IMR-90 (cell line): ENCODE measurements around the gene TMX3. TPM values are rescaled to one million over a fixed set of nuclear protein-coding genes. Genes with fewer than 3 reads are reported as not detected.

Experiments used
- ATAC-seq: fragments of 200-7000 bp; cut with Tn5 transposase; 2 replicates; pipeline ENCODE4 v1.9.1; 2020; ENCODE audit warnings: low read depth, mild to moderate bottlenecking, moderate library complexity
- BruUV-seq: library from RNA; stranded (reverse); fragments of 400-500 nt; replicated peaks from 2 replicates; lab custom pipeline; 2021; lab: Mats Ljungman, UMichigan
- CTCF ChIA-PET: fragments of 300-600 bp; formaldehyde crosslinking; extraction: SDS; loops from one replicate; lab custom pipeline; 2021; ENCODE audit warnings: antibody characterized with exemption; lab: Yijun Ruan, JAX
- POLR2A ChIA-PET: fragments of 300-600 bp; sonication (Branson Sonifier 250); formaldehyde crosslinking; loops from one replicate; lab custom pipeline; 2022; ENCODE audit warnings: antibody characterized with exemption; ENCODE audit not compliant: unreplicated experiment; lab: Charles Lee
- DNase-seq: peaks from one replicate; pipeline ENCODE4 v3.0.0; 2013
- H2AFZ ChIP-seq: replicated peaks from 2 replicates; pipeline ENCODE3; 2013; ENCODE audit warnings: low read length, mild to moderate bottlenecking; ENCODE audit not compliant: poor library complexity
- H2AK5ac ChIP-seq: 2 replicates; pipeline ENCODE4 v1.6.1; 2013; ENCODE audit warnings: low read depth, low read length, inconsistent platforms
- H2AK9ac ChIP-seq: replicated peaks from 2 replicates; pipeline ENCODE3; 2013; ENCODE audit warnings: mild to moderate bottlenecking, low read depth, low read length, moderate library complexity; ENCODE audit not compliant: poor library complexity
- H2BK120ac ChIP-seq: 2 replicates; pipeline ENCODE4 v1.6.1; 2013; ENCODE audit warnings: low read depth, low read length, inconsistent platforms
- H2BK15ac ChIP-seq: 3 replicates; pipeline ENCODE4 v1.6.1; 2013; ENCODE audit warnings: low read depth, low read length, inconsistent platforms
- H2BK20ac ChIP-seq: 2 replicates; pipeline ENCODE4 v1.6.1; 2013; ENCODE audit warnings: low read depth, mild to moderate bottlenecking, inconsistent platforms, low read length, moderate library complexity
- H2BK5ac ChIP-seq: 2 replicates; pipeline ENCODE4 v1.6.1; 2013; ENCODE audit warnings: mild to moderate bottlenecking, low read depth, low read length, inconsistent platforms; ENCODE audit not compliant: poor library complexity, severe bottlenecking
- H3K14ac ChIP-seq: replicated peaks from 2 replicates; pipeline ENCODE4 v1.6.1; 2013; ENCODE audit warnings: low read depth, low read length, inconsistent platforms
- H3K18ac ChIP-seq: 2 replicates; pipeline ENCODE4 v1.6.1; 2013; ENCODE audit warnings: low read depth, low read length, control low read depth
- H3K23ac ChIP-seq: 2 replicates; pipeline ENCODE4 v1.6.1; 2013; ENCODE audit warnings: low read depth, low read length, inconsistent platforms
- H3K27ac ChIP-seq: 2 replicates; pipeline ENCODE4 v1.5.1; 2013; ENCODE audit warnings: mild to moderate bottlenecking, control low read depth, low read length; ENCODE audit not compliant: insufficient read depth
- H3K27me3 ChIP-seq: 2 replicates; pipeline ENCODE4 v1.6.1; 2013; ENCODE audit warnings: low read length; ENCODE audit not compliant: control insufficient read depth, insufficient read depth
- H3K36me3 ChIP-seq: 2 replicates; pipeline ENCODE4 v1.6.1; 2013; ENCODE audit warnings: low read length, mixed read lengths; ENCODE audit not compliant: control insufficient read depth, insufficient read depth
- H3K4ac ChIP-seq: 2 replicates; pipeline ENCODE4 v1.6.1; 2013; ENCODE audit warnings: low read depth, low read length, inconsistent platforms
- H3K4me1 ChIP-seq: 2 replicates; pipeline ENCODE4 v1.6.1; 2013; ENCODE audit warnings: low read length, mixed read lengths; ENCODE audit not compliant: control insufficient read depth, insufficient read depth
- H3K4me2 ChIP-seq: 2 replicates; pipeline ENCODE4 v1.6.1; 2013; ENCODE audit warnings: low read depth, mild to moderate bottlenecking, control low read depth, low read length, moderate library complexity
- H3K4me3 ChIP-seq: 2 replicates; pipeline ENCODE4 v1.5.1; 2013; ENCODE audit warnings: low read depth, mild to moderate bottlenecking, control low read depth, low read length, moderate library complexity; ENCODE audit not compliant: insufficient read depth
- H3K56ac ChIP-seq: 2 replicates; pipeline ENCODE4 v1.6.1; 2013; ENCODE audit warnings: low read length, inconsistent platforms; ENCODE audit not compliant: insufficient read depth; ENCODE audit errors: extremely low read depth
- H3K79me1 ChIP-seq, 2 experiments: 2 replicates each; pipeline ENCODE4 v1.6.1; 2013; ENCODE audit warnings: low read length in 2 of 2, inconsistent platforms in 1 of 2, low read depth in 1 of 2
- H3K9ac ChIP-seq: 2 replicates; pipeline ENCODE4 v1.6.1; 2013; ENCODE audit warnings: low read depth, low read length, control low read depth
- H3K9me1 ChIP-seq: 2 replicates; pipeline ENCODE4 v1.6.1; 2013; ENCODE audit warnings: low read length, inconsistent platforms; ENCODE audit not compliant: insufficient read depth
- H3K9me3 ChIP-seq: 2 replicates; pipeline ENCODE4 v1.6.1; 2013; ENCODE audit warnings: low read length; ENCODE audit not compliant: control insufficient read depth, insufficient read depth
- H4K20me1 ChIP-seq: 2 replicates; pipeline ENCODE4 v1.6.1; 2013; ENCODE audit warnings: low read length, inconsistent platforms; ENCODE audit not compliant: insufficient read depth
- H4K5ac ChIP-seq: 2 replicates; pipeline ENCODE4 v1.6.1; 2013; ENCODE audit warnings: mild to moderate bottlenecking, low read depth, low read length, control low read depth
- H4K8ac ChIP-seq, 2 experiments: 2 replicates each; pipeline ENCODE4 v1.6.1; 2013; ENCODE audit warnings: low read depth in 2 of 2, low read length in 2 of 2, control low read depth in 1 of 2, inconsistent platforms in 1 of 2
- H4K91ac ChIP-seq: 2 replicates; pipeline ENCODE4 v1.6.1; 2013; ENCODE audit warnings: low read depth, low read length, inconsistent platforms; ENCODE audit not compliant: insufficient read depth
- FOS ChIP-seq: fragments of 150-350 bp; IDR thresholded peaks from 2 replicates; pipeline ENCODE4 v1.6.1; 2016; ENCODE audit warnings: low read depth, low read length
- MXI1 ChIP-seq: IDR thresholded peaks from 2 replicates; pipeline ENCODE4 v1.6.1; 2012; ENCODE audit warnings: low read depth, mild to moderate bottlenecking, low read length, moderate library complexity, borderline replicate concordance
- SMC3 ChIP-seq: fragments of 150-350 bp; IDR thresholded peaks from 2 replicates; pipeline ENCODE4 v1.6.1; 2016; ENCODE audit warnings: low read depth, mild to moderate bottlenecking, antibody characterized with exemption, low read length, moderate library complexity
- WGBS, 2 experiments: methylation state at CpG; one replicate each; pipeline versions ENCODE4 v1.1.5 to v1.1.7; 2013; ENCODE audit warnings: missing lambda C conversion rate in 2 of 2; ENCODE audit not compliant: insufficient read length in 1 of 2; ENCODE audit errors: extremely low coverage in 2 of 2; 5-methylcytosine and 5-hydroxymethylcytosine counted together
- dilution Hi-C: fragments of 300-500 bp; cut with HindIII; formaldehyde crosslinking; loops from one replicate; pipeline ENCODE4 v1.14.3; 2018; ENCODE audit warnings: low sequenced_read_pairs; ENCODE audit not compliant: unreplicated experiment
- in situ Hi-C: fragments of 300-500 bp; cut with MboI; formaldehyde crosslinking; loops from 3 replicates; pipeline ENCODE4 v1.14.3; 2019; ENCODE audit warnings: low sequenced_read_pairs, inconsistent platforms, mixed read lengths
- intact Hi-C: fragments of 100-400 bp; cut with micrococcal nuclease; formaldehyde crosslinking; loops from 2 replicates; pipeline ENCODE4 v1.10.0; 2022
- polyA plus RNA-seq, 3 experiments: library from polyadenylated mRNA; depleted of rRNA; stranded (reverse); fragments of >200 nt; gene quantifications; 2 replicates each; pipeline ENCODE4 v1.2.3, GENCODE V29; 2012; ENCODE audit warnings: low replicate concordance in 1 of 3
- total RNA-seq: library from RNA; depleted of rRNA; stranded (reverse); fragments of >200 nt; gene quantifications from 2 replicates; pipeline ENCODE4 v1.2.3, GENCODE V29; 2012
- TF ChIP-seq, protein P1 (sequence below): fragments of 150-350 bp; IDR thresholded peaks from 2 replicates; pipeline ENCODE4 v1.6.1; 2016; ENCODE audit warnings: low read depth, mild to moderate bottlenecking, low read length, moderate library complexity, borderline replicate concordance

Gene TMX3
- total and polyA plus RNA-seq, 2 of the 4 experiments (the other 2 are of a cell fraction) = 22.8 to 50.5 TPM

DNA sequence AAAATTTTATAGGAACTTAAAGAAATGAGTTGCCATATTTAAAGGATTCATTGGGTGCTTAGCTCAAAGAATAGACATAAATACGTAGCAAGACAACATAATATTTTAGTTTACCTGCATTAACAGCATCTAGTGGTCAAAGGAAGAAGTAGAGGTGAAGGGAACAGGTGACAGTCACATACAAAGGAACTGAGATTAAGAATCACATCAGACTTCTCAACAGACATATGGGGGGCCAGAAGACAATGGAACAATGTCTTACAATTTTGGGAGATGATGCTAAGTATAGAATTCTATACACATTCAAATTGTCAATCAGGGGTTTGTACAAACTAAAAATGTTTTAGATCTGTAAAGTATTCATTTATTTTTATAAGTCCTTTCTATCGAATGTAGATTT, 44.4 kb upstream of the TMX3 start:
- Histone ChIP-seq H3K9ac (no peak overlapping the region), H3K4ac (no peak overlapping the region), H3K23ac (no peak overlapping the region), H3K9me1 (no peaks in the 10 kb centered on the region), H3K18ac (no peak overlapping the region), H2BK15ac (no peak overlapping the region), H2BK20ac (no peak overlapping the region), H2AFZ (no peak overlapping the region), H3K27ac (no peak overlapping the region), H3K9me3 (peaks cover 4% of the 10 kb centered on the region; the same call in 1 of the 2 replicates), H2AK5ac (no peak overlapping the region), H3K36me3 (no peaks in the 10 kb centered on the region), H3K56ac (no peak overlapping the region), H3K4me1 (no peaks in the 10 kb centered on the region), H4K5ac (no peak overlapping the region), H3K4me3 (no peak overlapping the region), H3K79me1 (no peaks in the 10 kb centered on the region), H4K20me1 (no peaks in the 10 kb centered on the region), H3K4me2 (no peak overlapping the region), H2BK120ac (no peak overlapping the region), H3K27me3 (no peaks in the 10 kb centered on the region), H3K14ac (no peak overlapping the region), H2AK9ac (no peak overlapping the region), H4K8ac (no peak overlapping the region), H4K91ac (no peak overlapping the region), H2BK5ac (no peak overlapping the region)
- no peak for DNase-seq
- WGBS, 2 experiments = no CpG with 5 or more reads among the region's 2 CpGs
- dilution Hi-C loops = no loop called here
- ChIA-PET CTCF (interaction anchor here (0.5 to 0.6 kb wide), 2 partner anchors 504 to 1534 kb away, joined by 3 read pairs; no protein-coding TSS in a partner anchor), POLR2A (no interaction called here)
- TF ChIP-seq SMC3 = no peak
- TF ChIP-seq MXI1 = no peak
- TF ChIP-seq FOS = no peak
- TF ChIP-seq, protein P1, sequence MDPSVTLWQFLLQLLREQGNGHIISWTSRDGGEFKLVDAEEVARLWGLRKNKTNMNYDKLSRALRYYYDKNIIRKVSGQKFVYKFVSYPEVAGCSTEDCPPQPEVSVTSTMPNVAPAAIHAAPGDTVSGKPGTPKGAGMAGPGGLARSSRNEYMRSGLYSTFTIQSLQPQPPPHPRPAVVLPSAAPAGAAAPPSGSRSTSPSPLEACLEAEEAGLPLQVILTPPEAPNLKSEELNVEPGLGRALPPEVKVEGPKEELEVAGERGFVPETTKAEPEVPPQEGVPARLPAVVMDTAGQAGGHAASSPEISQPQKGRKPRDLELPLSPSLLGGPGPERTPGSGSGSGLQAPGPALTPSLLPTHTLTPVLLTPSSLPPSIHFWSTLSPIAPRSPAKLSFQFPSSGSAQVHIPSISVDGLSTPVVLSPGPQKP = no peak
- no peak for ATAC-seq
- BruUV-seq = no TSS peak
- intact Hi-C loops = no loop called here
- in situ Hi-C loops = no loop called here
